BJ (cell line): ENCODE data around the gene IDH3G. TPM values are rescaled to one million over a fixed set of nuclear protein-coding genes. Genes with fewer than 3 reads are reported as not detected.

Source experiments
- CTCF ChIA-PET: fragments of 350-600 bp; formaldehyde crosslinking; extraction: SDS; loops from one replicate; lab custom pipeline; 2021; ENCODE audit warnings: antibody characterized with exemption, inconsistent platforms; lab: Yijun Ruan, JAX
- POLR2A ChIA-PET: fragments of 300-600 bp; sonication (Branson Sonifier 250); formaldehyde crosslinking; extraction: SDS; loops from one replicate; lab custom pipeline; 2021; ENCODE audit warnings: antibody characterized with exemption; lab: Charles Lee
- DNase-seq: peaks from one replicate; pipeline ENCODE4 v3.0.0-alpha.2; 2011; ENCODE audit warnings: low read depth
- H3K27me3 ChIP-seq: 2 replicates; pipeline ENCODE4 v1.6.0; 2011; ENCODE audit warnings: low read length; ENCODE audit not compliant: control insufficient read depth, insufficient read depth
- H3K36me3 ChIP-seq: 2 replicates; pipeline ENCODE4 v1.5.1; 2011; ENCODE audit warnings: low read length; ENCODE audit not compliant: control insufficient read depth, insufficient read depth
- H3K4me3 ChIP-seq: 2 replicates; pipeline ENCODE4 v1.5.1; 2011; ENCODE audit warnings: low read depth, mild to moderate bottlenecking, control low read depth, low read length
- CTCF ChIP-seq: IDR thresholded peaks from 2 replicates; pipeline ENCODE4 v1.5.1; 2011; ENCODE audit warnings: low read depth, mild to moderate bottlenecking, control low read depth, inconsistent platforms, low read length, moderate library complexity; ENCODE audit not compliant: insufficient read depth
- polyA plus RNA-seq: library from polyadenylated mRNA; depleted of rRNA; stranded (reverse); fragments of >200 nt; gene quantifications from 2 replicates; pipeline ENCODE4 v1.2.3, GENCODE V29; 2011

IDH3G gene
- polyA plus RNA-seq, 1 experiment = 99.2 TPM

DNA sequence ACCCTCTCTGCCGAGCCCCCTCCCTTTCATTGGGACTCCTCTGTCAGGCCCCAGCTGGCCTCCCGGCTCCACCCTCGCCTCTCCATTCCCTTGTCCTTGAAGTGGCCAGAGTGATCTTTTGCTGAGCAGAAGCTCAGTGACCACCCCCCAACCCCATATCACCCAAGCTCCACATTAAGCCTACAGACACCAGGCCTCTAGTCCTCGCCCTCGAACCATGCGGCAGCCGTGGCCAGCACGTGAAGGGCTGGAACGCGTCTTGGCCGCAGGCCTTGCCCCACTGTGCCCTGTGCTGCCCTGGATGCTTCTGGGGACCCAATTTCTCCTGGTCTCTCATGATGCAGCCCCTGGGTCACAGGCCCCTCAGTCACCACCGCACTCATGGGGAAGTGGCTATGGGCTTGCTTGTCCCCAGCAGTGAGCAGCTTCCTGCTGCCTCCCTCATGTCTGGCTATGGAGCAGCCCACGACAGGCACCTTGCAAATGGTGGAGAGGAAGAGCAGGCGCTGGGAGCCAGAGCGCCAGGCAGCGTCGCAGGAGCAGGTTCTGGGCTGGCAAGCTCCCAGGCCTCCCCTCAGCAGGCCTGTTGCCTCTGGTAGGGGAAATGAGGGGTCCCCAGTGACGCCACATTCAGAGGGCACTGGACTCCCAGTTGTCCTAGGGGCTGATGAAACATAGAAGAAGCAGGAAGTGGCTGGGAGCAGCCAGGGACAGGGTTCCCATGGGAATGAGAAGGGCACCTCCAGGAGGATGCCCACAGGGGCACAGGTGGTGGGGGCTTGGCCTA is 14.1 kb downstream of the IDH3G start:
- ChIA-PET POLR2A (interaction anchor here (0.5 to 0.7 kb wide), 2 partner anchors 63 to 167 kb away, joined by 4 read pairs; no protein-coding TSS in a partner anchor), CTCF (interaction anchor here (0.6 to 2.4 kb wide), 3 partner anchors 14 to 17 kb away, joined by 3 to 8 read pairs (median 4); partner anchors contain the start of gene PLXNB3)
- no peak overlapping the region for H3K4me3 ChIP-seq
- H3K27me3 ChIP-seq = no peaks in the 10 kb centered on the region
- no peak for TF ChIP-seq CTCF
- DNase-seq = no peak
- peaks cover 2% of the 10 kb centered on the region; the same call in 1 of the 2 replicates for H3K36me3 ChIP-seq

DNA sequence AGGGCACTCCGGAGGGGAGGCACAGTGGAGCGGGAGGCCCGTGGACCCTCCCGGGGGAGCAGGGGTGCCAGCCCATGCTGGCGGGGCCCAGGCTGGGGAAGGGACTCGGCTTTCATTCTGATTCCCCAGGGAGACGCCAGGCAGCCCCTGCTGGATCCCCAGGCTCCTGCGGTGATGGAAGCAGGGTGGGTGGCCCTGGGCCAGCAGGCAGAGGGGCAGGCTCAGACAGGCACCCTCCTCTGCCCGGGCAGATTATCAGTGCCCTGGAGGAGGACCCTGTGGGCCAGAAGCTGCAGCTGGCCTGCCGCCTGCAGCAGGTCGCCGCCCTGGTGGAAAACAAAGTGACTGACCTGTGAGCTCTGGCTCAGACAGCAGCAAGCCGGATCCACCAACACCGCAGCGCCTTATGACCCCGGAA is 15.5 kb downstream of the IDH3G start:
- POLR2A ChIA-PET = no interaction called here
- Histone ChIP-seq H3K27me3 (no peaks in the 10 kb centered on the region), H3K36me3 (no peaks in the 10 kb centered on the region), H3K4me3 (no peak overlapping the region)
- CTCF ChIA-PET = interaction anchor here (2.4 kb wide), 1 partner anchor 15 kb away, joined by 8 read pairs; the partner anchor contains the start of gene PLXNB3
- DNase-seq = no peak
- TF ChIP-seq CTCF = 0 out of 2 replicates have a peak, but pooled peaks have one; percentile 14

- H3K27me3 ChIP-seq = no peaks in the 10 kb centered on the region
- H3K4me3 ChIP-seq = no peak overlapping the region
- TF ChIP-seq CTCF = no peak
- CTCF ChIA-PET = interaction anchor here (2.4 kb wide), 1 partner anchor 15 kb away, joined by 8 read pairs; the partner anchor contains the start of gene PLXNB3
- no peak for DNase-seq
- H3K36me3 ChIP-seq = no peaks in the 10 kb centered on the region
- POLR2A ChIA-PET = no interaction called here
Measured at GRCh38 chrX:153778181-153778580, 16.0 kb downstream of the IDH3G start.

- CTCF ChIA-PET = interaction anchor here (2.4 kb wide), 1 partner anchor 14 kb away, joined by 8 read pairs; the partner anchor contains the start of gene PLXNB3
- POLR2A ChIA-PET = no interaction called here
- Histone ChIP-seq H3K4me3 (no peak overlapping the region), H3K27me3 (no peaks in the 10 kb centered on the region), H3K36me3 (no peaks in the 10 kb centered on the region)
- DNase-seq = no peak
- no peak for TF ChIP-seq CTCF
Measured at GRCh38 chrX:153777261-153778090, 16.7 kb downstream of the IDH3G start.
